SJCRH30 (cell line): ENCODE results near the gene PALLD. TPM values are rescaled to one million over a fixed set of nuclear protein-coding genes. Genes with fewer than 3 reads are reported as not detected.

Source experiments
- DNase-seq, 2 experiments: peaks; one replicate each; pipeline ENCODE4 v3.0.0-alpha.2; 2015 to 2020
- H3K27ac ChIP-seq: fragments of 250-450 bp; sonication (Bioruptor Pico); 2 replicates; pipeline ENCODE4 v1.5.1; 2020; ENCODE audit warnings: mild to moderate bottlenecking, moderate library complexity
- H3K27me3 ChIP-seq: fragments of 250-450 bp; sonication (Bioruptor Pico); 2 replicates; pipeline ENCODE4 v1.5.1; 2020; ENCODE audit warnings: mild to moderate bottlenecking, moderate library complexity
- H3K36me3 ChIP-seq: fragments of 250-450 bp; sonication (Bioruptor Pico); 2 replicates; pipeline ENCODE4 v1.5.1; 2020; ENCODE audit warnings: mild to moderate bottlenecking, moderate library complexity
- H3K4me1 ChIP-seq: fragments of 250-450 bp; sonication (Bioruptor Pico); 2 replicates; pipeline ENCODE4 v1.5.1; 2020; ENCODE audit warnings: mild to moderate bottlenecking, moderate library complexity
- H3K4me3 ChIP-seq: fragments of 250-450 bp; sonication (Bioruptor Pico); 2 replicates; pipeline ENCODE4 v1.5.1; 2020; ENCODE audit warnings: mild to moderate bottlenecking, moderate library complexity
- H3K9me3 ChIP-seq: fragments of 250-450 bp; sonication (Bioruptor Pico); replicated peaks from 2 replicates; pipeline ENCODE4 v1.5.1; 2020; ENCODE audit warnings: mild to moderate bottlenecking, moderate library complexity
- total RNA-seq: library from RNA; depleted of rRNA; stranded (reverse); fragments of >200 nt; shearing (Covaris generic); gene quantifications from 2 replicates; pipeline ENCODE4 v1.2.3, GENCODE V29; 2014

Gene PALLD
- total RNA-seq, 1 experiment from 2014 or later = 47.3 TPM

DNA sequence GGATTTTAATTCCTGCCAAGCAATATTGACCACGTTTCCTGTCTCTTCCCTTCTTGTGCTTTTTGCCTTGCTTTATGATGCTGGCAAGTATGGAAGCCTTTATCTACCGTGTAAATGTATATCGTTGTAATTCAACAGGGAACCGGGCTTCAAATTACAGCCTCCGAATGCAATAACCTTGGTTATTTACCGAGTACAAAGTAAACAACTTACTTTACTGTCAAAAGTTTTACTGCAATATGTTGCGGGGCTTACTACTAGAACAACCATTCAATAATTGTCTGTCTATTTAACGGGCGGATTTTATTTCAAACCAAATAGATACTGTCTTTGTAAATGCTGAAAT lies 73.1 kb downstream of the PALLD start:
- Histone ChIP-seq H3K36me3 (no peaks in the 10 kb centered on the region), H3K27ac (peak overlapping the region; percentile 93), H3K9me3 (no peaks in the 10 kb centered on the region), H3K4me1 (peaks cover 17% of the 10 kb centered on the region), H3K4me3 (peak overlapping the region; percentile 60), H3K27me3 (no peaks in the 10 kb centered on the region)
- no peak for DNase-seq

DNA sequence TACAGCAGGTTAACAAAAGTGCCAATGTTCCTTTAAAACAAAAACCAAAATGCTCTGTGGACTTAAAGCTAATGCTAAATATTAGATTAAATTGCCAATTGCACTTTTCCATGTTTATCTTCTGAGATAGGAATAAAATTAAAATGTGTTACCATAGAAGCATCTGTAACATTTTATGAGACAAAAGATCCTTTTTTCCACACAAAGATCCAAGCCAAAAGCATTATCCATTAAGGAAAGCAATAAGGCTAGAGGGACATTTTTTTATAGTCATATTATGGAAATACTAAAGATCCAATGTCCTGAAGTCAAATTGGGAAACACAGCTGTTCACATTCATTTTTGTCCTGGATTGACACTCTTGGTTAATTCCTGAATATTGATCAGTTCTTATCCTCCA lies 73.6 kb downstream of the PALLD start:
- Histone ChIP-seq H3K9me3 (no peaks in the 10 kb centered on the region), H3K27me3 (no peaks in the 10 kb centered on the region), H3K27ac (peak overlapping the region; percentile 93), H3K4me1 (peaks cover 20% of the 10 kb centered on the region), H3K36me3 (no peaks in the 10 kb centered on the region), H3K4me3 (peak overlapping the region; percentile 60)
- DNase-seq = no peak

GRCh38 chr4:168572002-168572401 lies 75.2 kb downstream of the PALLD start:
- Histone ChIP-seq H3K27ac (no peak overlapping the region), H3K4me1 (peaks cover 23% of the 10 kb centered on the region), H3K9me3 (no peaks in the 10 kb centered on the region; the same call in 1 of the 2 replicates), H3K36me3 (no peaks in the 10 kb centered on the region), H3K27me3 (no peaks in the 10 kb centered on the region), H3K4me3 (no peak overlapping the region)
- no peak for DNase-seq

DNA sequence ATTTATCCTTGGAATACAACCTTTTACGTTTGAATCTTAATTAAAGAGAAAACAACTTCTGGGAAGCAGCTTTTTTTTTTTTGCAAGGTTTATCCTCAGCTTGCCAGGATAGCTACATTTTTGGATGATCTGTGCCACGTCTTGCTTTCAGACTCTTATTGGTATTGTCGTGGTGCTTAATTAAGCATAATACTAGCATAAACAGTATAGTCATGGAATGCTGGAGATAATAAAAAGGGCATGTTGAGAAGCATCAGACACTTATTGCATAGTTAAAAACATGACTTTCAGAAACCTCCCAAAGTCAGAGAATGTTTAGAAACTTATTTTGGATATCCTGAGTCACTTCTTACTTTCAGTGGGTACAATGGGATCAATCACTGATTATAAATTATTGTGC lies 77.0 kb downstream of the PALLD start:
- DNase-seq = no peak
- no peaks in the 10 kb centered on the region for H3K36me3 ChIP-seq
- H3K27ac ChIP-seq = no peak overlapping the region; the same call in 1 of the 2 replicates

GRCh38 chr4:168574581-168575295 lies 77.9 kb downstream of the PALLD start:
- Histone ChIP-seq H3K4me1 (peaks cover 27% of the 10 kb centered on the region), H3K27ac (peak overlapping the region; percentile 13; the same call in 1 of the 2 replicates), H3K9me3 (peaks cover 2% of the 10 kb centered on the region), H3K36me3 (no peaks in the 10 kb centered on the region), H3K4me3 (no peak overlapping the region), H3K27me3 (no peaks in the 10 kb centered on the region)
- no peak for DNase-seq

More for the DNA sequence above, 77.0 kb downstream of the PALLD start:
- Histone ChIP-seq H3K27me3 (no peaks in the 10 kb centered on the region), H3K4me1 (peaks cover 27% of the 10 kb centered on the region), H3K9me3 (no peaks in the 10 kb centered on the region; the same call in 1 of the 2 replicates), H3K4me3 (no peak overlapping the region)

- no peak for DNase-seq
- Histone ChIP-seq H3K9me3 (peaks cover 7% of the 10 kb centered on the region), H3K4me1 (peaks cover 31% of the 10 kb centered on the region), H3K36me3 (no peaks in the 10 kb centered on the region), H3K4me3 (no peak overlapping the region), H3K27me3 (no peaks in the 10 kb centered on the region), H3K27ac (no peak overlapping the region)
Measured at GRCh38 chr4:168575473-168575872, 78.6 kb downstream of the PALLD start.

GRCh38 chr4:168577624-168578023 lies 80.8 kb downstream of the PALLD start:
- no peaks in the 10 kb centered on the region for H3K27me3 ChIP-seq
- no peak overlapping the region for H3K4me3 ChIP-seq
- no peak overlapping the region for H3K27ac ChIP-seq
- peaks cover 19% of the 10 kb centered on the region for H3K9me3 ChIP-seq
- no peak for DNase-seq
- H3K4me1 ChIP-seq = peaks cover 28% of the 10 kb centered on the region
- H3K36me3 ChIP-seq = peaks cover 5% of the 10 kb centered on the region; the same call in 1 of the 2 replicates

GRCh38 chr4:168580228-168580627 lies 83.4 kb downstream of the PALLD start:
- no peaks in the 10 kb centered on the region for H3K27me3 ChIP-seq
- peaks cover 19% of the 10 kb centered on the region for H3K9me3 ChIP-seq
- H3K4me1 ChIP-seq = peaks cover 29% of the 10 kb centered on the region
- H3K4me3 ChIP-seq = no peak overlapping the region
- DNase-seq = no peak
- H3K36me3 ChIP-seq = peaks cover 5% of the 10 kb centered on the region; the same call in 1 of the 2 replicates
- 0 out of 2 replicates have a peak overlapping the region, but pooled peaks have one; percentile 17 for H3K27ac ChIP-seq

GRCh38 chr4:168584321-168584771 lies 87.5 kb downstream of the PALLD start:
- Histone ChIP-seq H3K4me1 (peaks cover 51% of the 10 kb centered on the region), H3K9me3 (peaks cover 19% of the 10 kb centered on the region), H3K27me3 (no peaks in the 10 kb centered on the region), H3K4me3 (no peak overlapping the region), H3K27ac (peak overlapping the region; percentile 61), H3K36me3 (peaks cover 5% of the 10 kb centered on the region; the same call in 1 of the 2 replicates)
- no peak for DNase-seq

- Histone ChIP-seq H3K4me1 (peaks cover 52% of the 10 kb centered on the region), H3K27me3 (no peaks in the 10 kb centered on the region), H3K27ac (no peak overlapping the region; the same call in 1 of the 2 replicates), H3K9me3 (peaks cover 13% of the 10 kb centered on the region), H3K36me3 (peaks cover 5% of the 10 kb centered on the region; the same call in 1 of the 2 replicates), H3K4me3 (no peak overlapping the region)
- peak; percentile 62 to 73 for DNase-seq
Measured at GRCh38 chr4:168585168-168586091, 88.6 kb downstream of the PALLD start.

- peaks cover under 1% of the 10 kb centered on the region; the same call in 1 of the 2 replicates for H3K9me3 ChIP-seq
- peak in 1 of 2 experiments; percentile 10 for DNase-seq
- H3K36me3 ChIP-seq = no peaks in the 10 kb centered on the region
- no peak overlapping the region for H3K4me3 ChIP-seq
- peaks cover 50% of the 10 kb centered on the region for H3K4me1 ChIP-seq
- peak overlapping the region; percentile 57 for H3K27ac ChIP-seq
- H3K27me3 ChIP-seq = no peaks in the 10 kb centered on the region
Measured at GRCh38 chr4:168586926-168587325, 90.1 kb downstream of the PALLD start.

- H3K36me3 ChIP-seq = no peaks in the 10 kb centered on the region
- H3K4me3 ChIP-seq = no peak overlapping the region
- no peaks in the 10 kb centered on the region for H3K27me3 ChIP-seq
- DNase-seq = peak; percentile 49 to 65
- H3K9me3 ChIP-seq = no peaks in the 10 kb centered on the region
- H3K27ac ChIP-seq = peak overlapping the region; percentile 57
- H3K4me1 ChIP-seq = peaks cover 50% of the 10 kb centered on the region
Measured at GRCh38 chr4:168587411-168588125, 90.7 kb downstream of the PALLD start.

- H3K27ac ChIP-seq = peak overlapping the region; percentile 78
- peaks cover 54% of the 10 kb centered on the region for H3K4me1 ChIP-seq
- H3K36me3 ChIP-seq = no peaks in the 10 kb centered on the region
- no peak overlapping the region for H3K4me3 ChIP-seq
- DNase-seq = peak; percentile 77 to 84
- H3K27me3 ChIP-seq = no peaks in the 10 kb centered on the region
- H3K9me3 ChIP-seq = no peaks in the 10 kb centered on the region
Measured at GRCh38 chr4:168588916-168589531, 92.2 kb downstream of the PALLD start.

DNA sequence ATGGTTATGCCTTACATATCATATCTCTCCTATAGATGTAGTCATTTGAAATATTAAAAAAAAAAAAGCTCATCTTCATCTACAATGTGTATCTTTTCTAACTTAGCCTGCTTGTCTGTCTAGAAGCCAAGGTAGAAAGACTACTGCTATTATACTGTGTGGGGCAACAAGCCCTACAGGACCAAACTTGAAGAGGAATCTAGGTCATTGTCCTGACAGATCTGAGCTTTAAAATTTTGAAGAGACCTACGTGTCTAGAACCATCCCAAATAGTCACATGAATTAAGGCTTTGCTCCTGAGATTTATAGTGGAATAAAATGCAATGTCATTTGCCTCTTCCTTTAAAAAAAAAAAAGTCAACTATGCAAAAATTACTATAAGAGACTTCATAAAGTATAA lies 95.8 kb downstream of the PALLD start:
- Histone ChIP-seq H3K9me3 (no peaks in the 10 kb centered on the region; the same call in 1 of the 2 replicates), H3K36me3 (no peaks in the 10 kb centered on the region), H3K27me3 (no peaks in the 10 kb centered on the region), H3K27ac (no peak overlapping the region), H3K4me1 (peaks cover 31% of the 10 kb centered on the region), H3K4me3 (no peak overlapping the region)
- DNase-seq = no peak
